HCT116 (cell line): ENCODE data around the gene MORC4.

Experiments
- ATF3 ChIP-seq: IDR thresholded peaks from 2 replicates; pipeline ENCODE4 v1.6.1; 2012
- CTCF ChIP-seq, 3 experiments: fragments of 200-600 bp in 1 of 3; sonication (generic) in 1 of 3; IDR thresholded peaks in 2 of 3; conservative IDR thresholded peaks in 1 of 3; 2 replicates each; pipeline ENCODE4 v1.5.1; 2012 to 2017; ENCODE audit warnings: low read depth in 2 of 3, low read length in 2 of 3, antibody characterized with exemption in 1 of 3, borderline replicate concordance in 1 of 3, control low read depth in 1 of 3, mild to moderate bottlenecking in 1 of 3, mixed read lengths in 1 of 3, mixed run types in 1 of 3, moderate library complexity in 1 of 3; ENCODE audit not compliant: insufficient read depth in 1 of 3
- POLR2A ChIP-seq: IDR thresholded peaks from 2 replicates; pipeline ENCODE4 v1.7.0; 2011; ENCODE audit warnings: borderline replicate concordance; ENCODE audit not compliant: insufficient read depth, insufficient read length; ENCODE audit errors: extremely low read depth
- POLR2AphosphoS5 ChIP-seq: IDR thresholded peaks from 2 replicates; pipeline ENCODE4 v1.6.1; 2011; ENCODE audit warnings: mild to moderate bottlenecking, low read depth, low read length, moderate library complexity
- RAD21 ChIP-seq: IDR thresholded peaks from 2 replicates; pipeline ENCODE4 v1.6.1; 2012; ENCODE audit warnings: low read depth, mild to moderate bottlenecking
- ZBTB33 ChIP-seq: IDR thresholded peaks from 2 replicates; pipeline ENCODE4 v1.6.1; 2011; ENCODE audit warnings: mild to moderate bottlenecking, low read length, moderate library complexity; ENCODE audit not compliant: insufficient replicate concordance; ENCODE audit errors: extremely low read depth
- ZNF274 ChIP-seq: fragments of 200-500 bp; sonication (Bioruptor generic); IDR thresholded peaks from 2 replicates; pipeline ENCODE4 v1.6.1; 2014; ENCODE audit warnings: mild to moderate bottlenecking, low read depth, low read length, inconsistent platforms
- TF ChIP-seq, protein P1 (sequence below): IDR thresholded peaks from 2 replicates; pipeline ENCODE4 v1.6.1; 2012

DNA sequence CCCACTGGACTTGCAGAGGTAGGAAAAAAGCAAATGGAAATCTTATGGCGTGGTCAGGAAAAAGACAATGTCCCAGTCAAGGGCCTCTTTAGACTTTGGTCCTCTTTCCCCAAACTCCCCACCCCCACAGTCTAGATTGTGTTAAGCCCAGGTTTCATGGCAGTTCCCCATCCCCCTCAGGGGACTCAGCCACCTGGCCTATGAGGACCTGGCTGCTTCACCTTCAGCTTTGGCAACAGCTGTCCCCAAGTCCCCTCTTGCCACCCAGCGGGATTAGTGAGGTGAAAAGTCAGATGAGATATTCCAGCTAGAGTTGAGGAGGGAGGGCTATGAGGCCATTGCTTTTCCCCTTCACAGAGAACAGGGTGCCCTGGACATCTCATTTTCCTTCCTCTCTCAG, 97.3 kb downstream of the MORC4 start:
- TF ChIP-seq CTCF (IDR thresholded peaks at IDR 0.05 in 2 of 3, conservative IDR thresholded peaks at IDR 0.05 in 1 of 3; ENCODE audit: borderline replicate concordance in 1 of 3, insufficient read depth in 1 of 3, low read depth in 2 of 3, low read length in 2 of 3), result no peak
- no peak for TF ChIP-seq RAD21
- no peak for TF ChIP-seq ZNF274
- TF ChIP-seq ZBTB33, result no peak
- TF ChIP-seq, protein P1, sequence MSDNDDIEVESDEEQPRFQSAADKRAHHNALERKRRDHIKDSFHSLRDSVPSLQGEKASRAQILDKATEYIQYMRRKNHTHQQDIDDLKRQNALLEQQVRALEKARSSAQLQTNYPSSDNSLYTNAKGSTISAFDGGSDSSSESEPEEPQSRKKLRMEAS, result no peak
- TF ChIP-seq POLR2A, result no peak
- no peak for TF ChIP-seq ATF3
- TF ChIP-seq POLR2AphosphoS5, result no peak
